ENCODE results near the gene ARHGEF3.

GRCh38 chr3:56763233-56763632 is 38.5 kb downstream of the ARHGEF3 start:
- TF ChIP-seq, protein P1, sequence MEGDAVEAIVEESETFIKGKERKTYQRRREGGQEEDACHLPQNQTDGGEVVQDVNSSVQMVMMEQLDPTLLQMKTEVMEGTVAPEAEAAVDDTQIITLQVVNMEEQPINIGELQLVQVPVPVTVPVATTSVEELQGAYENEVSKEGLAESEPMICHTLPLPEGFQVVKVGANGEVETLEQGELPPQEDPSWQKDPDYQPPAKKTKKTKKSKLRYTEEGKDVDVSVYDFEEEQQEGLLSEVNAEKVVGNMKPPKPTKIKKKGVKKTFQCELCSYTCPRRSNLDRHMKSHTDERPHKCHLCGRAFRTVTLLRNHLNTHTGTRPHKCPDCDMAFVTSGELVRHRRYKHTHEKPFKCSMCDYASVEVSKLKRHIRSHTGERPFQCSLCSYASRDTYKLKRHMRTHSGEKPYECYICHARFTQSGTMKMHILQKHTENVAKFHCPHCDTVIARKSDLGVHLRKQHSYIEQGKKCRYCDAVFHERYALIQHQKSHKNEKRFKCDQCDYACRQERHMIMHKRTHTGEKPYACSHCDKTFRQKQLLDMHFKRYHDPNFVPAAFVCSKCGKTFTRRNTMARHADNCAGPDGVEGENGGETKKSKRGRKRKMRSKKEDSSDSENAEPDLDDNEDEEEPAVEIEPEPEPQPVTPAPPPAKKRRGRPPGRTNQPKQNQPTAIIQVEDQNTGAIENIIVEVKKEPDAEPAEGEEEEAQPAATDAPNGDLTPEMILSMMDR (IDR thresholded peaks at IDR 0.05 in 4 of 5, conservative IDR thresholded peaks at IDR 0.05 in 1 of 5), result no peak
- TF ChIP-seq POLR2A (IDR thresholded peaks at IDR 0.05), result no peak
